Lower leg skin (tissue), 4 donors: ENCODE data around the gene COTL1. TPM values are rescaled to one million over a fixed set of nuclear protein-coding genes. Genes with fewer than 3 reads are reported as not detected.

Source experiments
- DNase-seq, 2 donors: peaks; one replicate each; pipeline ENCODE4 v3.0.0-alpha.2; 2019; ENCODE audit warnings: low spot score in 2 of 2
- H3K4me3 ChIP-seq: fragments of 200-600 bp; sonication (generic); 2 replicates; pipeline ENCODE4 v1.5.1; 2017; ENCODE audit warnings: mild to moderate bottlenecking, low read depth; ENCODE audit not compliant: poor library complexity, severe bottlenecking
- CTCF ChIP-seq, 3 donors: fragments of 450-650 bp; IDR thresholded peaks; one replicate each; pipeline ENCODE4 v1.5.1; 2016; ENCODE audit warnings: antibody characterized with exemption in 3 of 3, mild to moderate bottlenecking in 3 of 3, moderate library complexity in 2 of 3
- POLR2A ChIP-seq, 2 donors: fragments of 450-650 bp; IDR thresholded peaks; one replicate each; pipeline ENCODE4 v1.6.1; 2016 to 2017; ENCODE audit warnings: antibody characterized with exemption in 2 of 2, mild to moderate bottlenecking in 1 of 2, moderate library complexity in 1 of 2
- WGBS, 2 donors: methylation state at CpG; one replicate each; pipeline ENCODE4 v1.1.5; 2018; 5-methylcytosine and 5-hydroxymethylcytosine counted together
- intact Hi-C: fragments of 100-400 bp; cut with DNase I; formaldehyde crosslinking; loops from one replicate; pipeline ENCODE4 v1.15.0; 2023; ENCODE audit warnings: low total_unique reads
- total RNA-seq, 4 donors: library from RNA; depleted of rRNA; stranded (reverse); fragments of >200 nt; gene quantifications; one replicate each; pipeline ENCODE4 v1.1.0, GENCODE V29; 2016

The COTL1 gene
- total RNA-seq, 4 donors from 2014 or later = 6.5 to 25.7 (median 9.8) TPM

GRCh38 chr16:84648595-84649510 lies 31.0 kb upstream of the COTL1 start:
- DNase-seq = peak; percentile 30 to 86
- H3K4me3 ChIP-seq = peak overlapping the region; percentile 59
- 4 to 7% methylated on average over 37 to 45 of the region's 96 CpGs for WGBS, 2 donors
- intact Hi-C loops = no loop called here
- TF ChIP-seq CTCF (IDR thresholded peaks at IDR 0.05) (no peak), POLR2A (IDR thresholded peaks at IDR 0.05) (no peak)

- no peak for TF ChIP-seq POLR2A (IDR thresholded peaks at IDR 0.05)
- TF ChIP-seq CTCF (IDR thresholded peaks at IDR 0.05) = no peak
- intact Hi-C loops = no loop called here
- peak within 1 kb of the TSS; percentile 59 for H3K4me3 ChIP-seq
- 16% methylated on average over 16 to 19 of the region's 77 CpGs for WGBS, 2 donors
- DNase-seq = peak; percentile 38 to 91
Observed at GRCh38 chr16:84647828-84648594, 30.1 kb upstream of the COTL1 start, which contains the start of gene KLHL36. Gene KLHL36 (plus strand): TSS chr16:84648511. CDS start chr16:84650868, 2,357 bp downstream.

DNA sequence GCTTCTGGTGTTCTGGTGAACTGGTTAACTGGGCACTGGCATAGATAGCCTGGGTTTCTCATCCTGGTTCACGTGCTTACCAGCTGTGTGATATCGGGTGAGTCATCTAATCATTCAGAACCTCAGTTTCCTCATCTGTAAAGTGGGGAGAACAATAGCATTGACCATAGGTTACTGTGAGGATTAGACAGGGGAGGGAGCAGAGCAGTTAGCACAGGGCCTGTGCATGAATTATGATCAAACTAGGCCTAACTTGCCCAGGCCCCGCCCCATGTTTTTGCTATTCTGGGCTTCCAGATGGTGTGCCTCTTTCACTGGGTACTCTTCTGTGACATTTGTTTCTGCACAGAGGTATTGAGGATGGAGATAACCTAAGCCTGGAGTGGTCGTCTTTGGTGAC lies 25.8 kb upstream of the COTL1 start:
- intact Hi-C loops = no loop called here
- TF ChIP-seq CTCF (IDR thresholded peaks at IDR 0.05) = no peak
- no peak for TF ChIP-seq POLR2A (IDR thresholded peaks at IDR 0.05)
- 53 to 66% methylated on average over 4 of the region's 4 CpGs for WGBS, 2 donors
- peak in 1 of 2 donors; percentile 34 for DNase-seq
- no peak overlapping the region for H3K4me3 ChIP-seq

DNA sequence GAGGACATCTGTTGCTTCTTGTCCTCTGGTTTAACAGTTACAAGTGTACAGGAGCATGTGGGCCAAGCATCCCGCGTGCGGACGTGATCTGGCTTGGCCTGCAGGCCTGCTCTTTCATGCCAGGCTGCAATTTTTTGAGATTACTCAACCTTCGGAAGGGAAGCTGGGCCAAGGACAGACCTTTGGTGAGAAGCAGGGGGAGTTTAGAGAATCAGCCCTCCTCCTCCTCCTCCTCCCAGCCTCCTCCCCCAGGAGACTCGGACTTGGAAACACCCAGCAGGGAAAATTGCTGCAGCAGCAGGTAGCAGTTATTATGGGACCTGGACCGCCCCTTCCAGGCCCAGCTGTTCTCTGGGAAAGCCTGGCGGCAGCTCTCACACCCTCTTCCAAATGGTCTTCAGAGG lies 25.3 kb upstream of the COTL1 start:
- WGBS, 2 donors = 16 to 32% methylated on average over 7 of the region's 8 CpGs
- peak; percentile 87 to 94 for DNase-seq
- H3K4me3 ChIP-seq = no peak overlapping the region
- no peak for TF ChIP-seq CTCF (IDR thresholded peaks at IDR 0.05)
- no peak for TF ChIP-seq POLR2A (IDR thresholded peaks at IDR 0.05)
- intact Hi-C loops = no loop called here

- WGBS, 2 donors = 50 to 56% methylated on average over 6 of the region's 6 CpGs
- no peak for DNase-seq
- intact Hi-C loops = no loop called here
- H3K4me3 ChIP-seq = no peak overlapping the region
- TF ChIP-seq POLR2A (IDR thresholded peaks at IDR 0.05) = no peak
- TF ChIP-seq CTCF (IDR thresholded peaks at IDR 0.05) = no peak
Observed at GRCh38 chr16:84641643-84642358, 23.9 kb upstream of the COTL1 start.
